ENCODE results near the gene NCKAP5.
A peak's percentile ranks its signal among the peaks of the same experiment; 100 is the strongest.
"Not testable (repeated sequence)": the region's sequence is repeated elsewhere in the genome, so short reads cannot be mapped to it uniquely, and the experiment has no call there.

NCKAP5 gene

DNA sequence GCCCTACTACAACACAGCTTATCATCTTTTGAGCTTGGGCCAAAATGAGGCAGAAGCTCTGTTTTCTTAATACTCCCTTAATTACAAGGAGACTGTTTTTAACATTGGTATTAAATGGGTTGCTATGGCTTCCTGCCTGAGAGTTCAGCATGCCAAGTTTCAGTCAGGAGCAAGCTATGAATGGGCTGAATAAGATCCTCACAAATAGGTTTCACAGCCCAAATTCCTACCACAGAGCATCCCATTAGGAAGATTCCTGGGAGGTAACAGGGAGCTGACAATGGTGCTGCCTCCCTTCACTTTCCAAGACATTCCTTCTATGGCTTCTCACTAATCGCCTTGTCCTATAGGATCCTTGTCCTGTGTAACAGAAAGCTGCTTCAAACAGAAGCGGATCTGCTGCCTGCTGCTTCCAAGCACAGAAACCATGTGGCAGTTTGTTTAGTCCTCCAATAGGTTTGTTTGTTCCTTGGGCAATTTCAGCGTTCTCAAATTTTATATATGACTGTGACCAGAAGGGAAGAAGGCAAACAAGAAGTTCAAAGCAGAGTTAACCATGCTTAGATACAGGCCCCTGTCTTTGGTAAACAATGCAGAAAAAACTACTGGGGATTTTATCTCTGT, 70.9 kb downstream of the NCKAP5 start:
- no peak for DNase-seq (ENCODE audit: low spot score)

- DNase-seq (ENCODE audit: low spot score), result no peak
These were observed 71.6 kb downstream of the NCKAP5 start for GRCh38 chr2:133496501-133497269.

DNA sequence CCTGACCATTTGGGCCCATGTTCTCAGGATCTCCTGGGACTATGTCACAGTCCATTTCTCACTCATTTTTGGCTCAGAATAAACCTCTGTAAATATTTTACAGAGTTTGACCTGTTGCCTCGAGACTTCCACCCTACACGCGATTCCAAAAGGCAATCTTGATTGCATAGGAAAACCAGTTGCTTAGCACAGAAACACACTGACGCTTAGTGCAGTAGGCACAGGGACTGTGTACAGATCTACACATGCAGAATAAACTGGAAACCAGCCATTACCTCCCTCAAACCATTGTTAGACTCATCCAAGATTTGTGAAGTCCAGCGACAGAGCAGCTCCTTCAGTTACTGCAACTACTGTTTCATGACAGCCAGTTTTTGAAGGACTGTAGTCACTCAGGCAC, 73.0 kb downstream of the NCKAP5 start:
- no peak for DNase-seq (ENCODE audit: low spot score)

DNA sequence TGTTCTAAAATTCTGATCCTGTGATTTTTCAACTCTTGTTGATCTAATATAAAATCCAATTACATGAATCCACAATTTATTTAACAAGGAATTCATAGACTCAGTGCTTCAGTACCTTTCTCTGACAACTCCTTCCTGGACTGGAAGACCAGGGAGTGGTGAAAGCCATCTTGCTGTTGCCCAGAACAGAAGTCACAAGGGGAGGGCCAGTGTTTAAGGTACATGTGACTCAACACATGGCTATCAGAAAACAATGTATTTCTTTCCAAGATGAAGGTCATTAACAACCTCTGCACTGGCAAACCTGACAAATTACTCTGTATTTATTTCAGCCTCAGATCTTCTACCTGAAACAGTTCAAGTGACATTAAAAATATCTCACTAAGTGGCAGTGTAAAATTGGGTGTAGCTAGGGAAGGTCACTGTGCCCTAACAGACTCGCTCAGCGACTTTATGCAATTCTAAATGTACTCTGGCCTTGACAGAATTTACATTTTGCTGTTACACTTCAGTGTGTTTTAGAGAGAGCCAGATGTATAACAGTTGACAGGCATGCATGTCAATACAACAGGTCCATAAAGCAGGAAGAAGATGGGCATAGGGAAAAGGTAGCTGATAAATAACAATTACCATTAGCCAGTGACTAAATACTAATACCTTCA, 75.4 kb downstream of the NCKAP5 start:
- DNase-seq (ENCODE audit: low spot score), result no peak

- no peak for DNase-seq (ENCODE audit: low spot score)
These were observed 77.8 kb downstream of the NCKAP5 start for GRCh38 chr2:133490411-133490980.

- DNase-seq (ENCODE audit: low spot score), result no peak
These were observed 78.4 kb downstream of the NCKAP5 start for GRCh38 chr2:133489641-133490410.

DNA sequence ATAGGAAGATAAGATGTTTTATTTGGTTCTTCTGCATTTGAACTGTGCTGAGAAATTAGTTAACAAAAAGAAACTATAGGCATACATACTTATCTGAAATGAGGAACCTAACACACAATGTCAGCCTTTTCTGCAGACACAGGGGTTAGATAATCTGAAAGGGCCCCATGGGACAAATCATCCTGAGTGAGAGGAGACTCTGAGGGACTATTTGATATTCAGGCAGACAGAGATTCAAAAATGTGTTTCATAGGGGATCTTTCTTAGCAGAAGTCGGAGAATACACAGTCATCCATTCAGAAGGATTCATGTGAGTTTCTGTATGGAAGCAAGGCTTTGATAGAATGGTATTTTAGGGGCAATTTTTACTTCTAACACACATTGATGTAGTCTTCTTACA, 79.1 kb downstream of the NCKAP5 start:
- no peak for DNase-seq (ENCODE audit: low spot score)

- peak; percentile 18 for DNase-seq (ENCODE audit: low spot score)
These were observed 81.5 kb downstream of the NCKAP5 start for GRCh38 chr2:133486771-133487191.

DNA sequence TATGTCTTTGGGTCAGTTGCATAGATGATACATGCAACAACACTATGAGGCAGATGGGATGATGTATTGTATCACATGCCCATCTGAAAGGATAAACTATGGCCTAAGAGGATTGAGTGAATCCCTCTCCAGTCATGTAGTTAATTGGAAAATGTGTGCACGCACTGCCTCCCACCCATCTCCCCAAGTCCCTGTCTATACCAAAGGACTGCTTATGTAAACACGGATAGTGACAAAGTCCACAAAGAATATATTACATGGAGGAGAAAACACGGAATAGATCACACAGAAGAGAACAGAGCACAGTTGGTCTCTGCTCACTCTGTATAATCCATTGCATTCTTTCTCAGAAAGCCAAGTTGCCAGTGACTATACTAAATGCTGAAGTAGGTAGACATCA, 82.4 kb downstream of the NCKAP5 start:
- DNase-seq (ENCODE audit: low spot score), result no peak

- no peak for DNase-seq (ENCODE audit: low spot score)
These were observed 83.5 kb downstream of the NCKAP5 start for GRCh38 chr2:133484784-133485183.

- DNase-seq (ENCODE audit: low spot score), result no peak
These were observed 84.2 kb downstream of the NCKAP5 start for GRCh38 chr2:133484106-133484505.

GRCh38 chr2:133483181-133483580, 85.1 kb downstream of the NCKAP5 start:
- no peak for DNase-seq (ENCODE audit: low spot score)

- no peak for DNase-seq (ENCODE audit: low spot score)
These were observed 87.4 kb downstream of the NCKAP5 start for GRCh38 chr2:133480707-133481429.

DNA sequence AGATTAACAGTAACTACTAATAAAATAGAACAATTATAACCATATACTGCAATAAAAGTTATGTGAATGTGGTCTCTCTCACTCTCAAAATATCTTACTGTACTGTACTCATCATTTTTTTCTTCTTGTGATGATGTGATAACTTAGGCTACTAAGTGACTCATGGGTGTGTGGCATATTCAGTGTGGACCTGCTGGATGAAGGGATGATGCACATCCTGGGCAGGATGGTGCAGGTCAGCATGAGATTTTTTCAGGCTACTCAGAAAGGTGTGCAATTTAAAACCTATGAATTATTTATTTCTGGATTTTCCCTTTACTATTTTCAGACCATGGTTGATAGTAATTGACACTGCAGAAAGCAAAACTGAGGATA, 90.7 kb downstream of the NCKAP5 start:
- no peak for DNase-seq (ENCODE audit: low spot score)

DNA sequence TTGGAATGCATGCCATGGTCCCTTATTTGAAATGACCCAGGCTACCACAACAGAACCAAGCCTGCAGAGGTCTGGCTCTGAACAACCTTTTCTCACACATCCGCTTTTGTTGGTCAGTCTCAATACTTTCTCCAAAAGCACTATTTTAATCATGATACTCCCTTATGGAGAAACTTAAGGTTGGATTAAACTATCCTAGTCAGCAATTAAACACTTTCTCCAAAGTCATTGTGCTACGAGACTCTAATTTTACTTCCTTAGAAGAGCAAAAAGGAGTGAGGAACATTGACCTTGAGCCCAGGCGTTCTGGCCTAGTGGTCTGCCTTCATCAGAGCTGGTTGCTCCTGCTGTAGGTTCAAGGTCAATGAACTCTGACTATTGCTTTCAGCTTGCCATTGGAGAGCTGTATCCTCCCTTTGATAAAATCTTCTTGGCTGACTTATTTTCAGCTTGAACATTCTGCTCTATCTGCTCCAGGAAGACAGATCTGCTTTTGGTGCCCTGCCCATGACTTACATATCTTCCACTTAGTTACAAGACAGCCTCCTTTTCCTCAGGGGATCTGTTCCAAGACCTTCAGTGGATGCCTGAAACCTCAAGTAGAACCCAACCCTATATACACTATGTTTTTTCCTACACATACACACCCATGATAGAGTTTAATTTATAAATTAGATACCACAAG, 91.2 kb downstream of the NCKAP5 start:
- no peak for DNase-seq (ENCODE audit: low spot score)

DNA sequence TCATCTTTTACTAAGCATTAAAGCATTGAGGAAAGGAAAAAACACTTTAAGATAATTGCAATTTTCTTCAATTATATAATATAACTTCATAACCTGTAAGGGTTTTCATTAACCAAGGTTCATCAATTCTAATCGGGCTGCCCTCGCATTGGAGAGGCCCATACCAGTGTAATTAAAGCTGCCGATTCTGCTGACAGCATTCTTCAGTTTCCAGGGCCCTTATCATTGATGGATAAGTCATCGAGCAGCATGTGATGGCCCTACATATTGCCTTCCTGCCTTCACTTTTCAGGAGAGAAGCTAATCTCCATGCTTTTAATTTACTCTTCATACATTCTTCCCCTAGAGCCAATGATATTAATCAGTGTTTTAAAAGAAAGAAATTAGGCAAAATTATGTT, 92.0 kb downstream of the NCKAP5 start:
- DNase-seq (ENCODE audit: low spot score), result no peak

DNA sequence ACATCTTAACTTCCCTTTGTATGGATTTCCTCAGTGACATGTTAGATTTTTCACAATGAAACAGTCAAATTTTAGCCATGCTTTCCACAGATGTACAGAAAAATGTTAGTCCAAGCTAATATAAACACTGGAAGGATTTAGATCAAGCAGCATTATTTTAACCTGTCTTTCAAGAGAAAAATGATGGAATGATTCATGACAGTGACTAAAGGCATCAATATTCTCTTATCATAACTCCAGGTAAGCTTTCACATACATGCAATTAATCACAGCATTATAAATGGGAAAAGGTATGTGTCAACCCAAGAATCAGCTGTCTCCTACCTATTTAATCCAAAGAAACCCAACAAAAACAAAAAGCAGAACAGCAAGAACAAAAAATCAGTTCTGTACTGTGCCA, 92.7 kb downstream of the NCKAP5 start:
- no peak for DNase-seq (ENCODE audit: low spot score)

- DNase-seq (ENCODE audit: low spot score), result not testable (repeated sequence)
These were observed 97.8 kb downstream of the NCKAP5 start for GRCh38 chr2:133470446-133470845.

DNA sequence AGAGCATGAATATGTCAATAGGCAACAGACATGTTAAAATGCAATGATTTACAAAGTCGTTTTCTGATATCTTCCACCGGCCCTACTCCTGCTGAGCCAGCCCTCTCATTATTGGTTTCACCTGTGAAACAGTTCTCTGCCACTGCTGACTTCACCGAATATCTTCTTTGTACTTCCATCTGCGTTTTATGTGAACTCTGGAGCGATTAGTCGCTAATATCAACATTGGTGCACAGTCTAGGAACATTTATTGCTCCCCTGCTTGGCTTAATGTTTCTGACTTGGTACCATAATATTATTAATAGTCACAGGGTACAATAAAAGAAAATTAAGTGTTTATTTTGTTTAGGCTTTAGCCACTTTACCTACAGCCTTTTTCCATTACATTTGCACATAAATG, 105.5 kb downstream of the NCKAP5 start:
- no peak for DNase-seq (ENCODE audit: low spot score)

DNA sequence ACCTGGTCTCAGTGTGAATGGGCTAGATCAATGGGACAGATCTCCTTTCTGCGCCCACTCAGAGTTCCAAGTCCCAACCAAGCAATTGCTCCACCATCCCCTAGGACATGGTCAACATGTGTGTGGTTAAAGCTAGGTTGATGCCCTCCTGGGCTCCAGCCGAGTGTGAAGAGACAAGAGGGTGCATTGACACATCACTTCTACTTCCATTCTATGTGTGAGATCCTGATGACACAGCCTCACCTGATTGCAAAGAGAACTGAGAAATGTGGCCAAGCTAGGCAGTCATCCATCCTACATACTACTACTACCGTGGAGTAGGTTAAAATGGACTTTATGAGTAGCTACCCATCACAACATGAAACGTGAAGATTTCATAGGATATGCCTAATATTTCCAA, 106.8 kb downstream of the NCKAP5 start:
- no peak for DNase-seq (ENCODE audit: low spot score)

DNA sequence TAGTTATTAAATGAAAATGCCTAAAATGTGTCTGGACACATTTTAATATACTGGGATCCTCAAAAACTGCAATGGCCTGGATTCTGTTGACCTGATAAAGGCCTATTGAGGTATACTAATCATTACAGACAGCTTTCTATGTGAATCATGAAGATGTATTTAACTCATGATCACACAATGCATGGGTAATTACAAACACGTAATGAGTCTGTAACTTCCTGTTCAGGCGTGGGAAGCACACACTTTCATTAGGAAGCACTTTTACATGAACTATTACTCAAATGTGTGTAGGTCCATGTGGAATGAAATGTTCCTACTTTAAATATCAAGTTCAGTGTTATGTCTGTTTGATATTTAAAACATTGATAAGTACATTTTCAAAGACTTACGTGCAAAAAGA, 108.7 kb downstream of the NCKAP5 start:
- peak; percentile 32 for DNase-seq (ENCODE audit: low spot score)

All from kidney capillary endothelial cell (primary cell).